Left lung (tissue), 10 donors: Measurements from ENCODE around the gene HRH3. TPM values are rescaled to one million over a fixed set of nuclear protein-coding genes. Genes with fewer than 3 reads are reported as not detected.

ENCODE experiments used
- ATAC-seq: fragments of 200-7000 bp; cut with Tn5 transposase; one replicate; pipeline ENCODE4 v1.9.1; 2020; ENCODE audit warnings: moderate library complexity
- DNase-seq, 4 donors: peaks; one replicate each; pipeline ENCODE4 v3.0.0-alpha.2; 2013 to 2020
- H3K27ac ChIP-seq, 2 donors: fragments of 200-600 bp; sonication (generic) in 1 of 2; one replicate each; pipeline versions ENCODE4 v1.5.0 to v1.8.0; 2020 to 2021
- H3K27me3 ChIP-seq, 2 donors: fragments of 200-600 bp; sonication (generic) in 1 of 2; one replicate each; pipeline versions ENCODE4 v1.5.0 to v1.8.0; 2020 to 2021
- H3K36me3 ChIP-seq, 2 donors: fragments of 200-600 bp; sonication (generic) in 1 of 2; one replicate each; pipeline versions ENCODE4 v1.5.0 to v1.8.0; 2020 to 2021
- H3K4me1 ChIP-seq, 2 donors: fragments of 200-600 bp; one replicate each; pipeline ENCODE4 v1.8.0; 2021
- H3K4me3 ChIP-seq, 2 donors: fragments of 200-600 bp; sonication (generic) in 1 of 2; one replicate each; pipeline versions ENCODE4 v1.5.0 to v1.8.0; 2020 to 2021; ENCODE audit warnings: mild to moderate bottlenecking in 1 of 2
- H3K9me3 ChIP-seq, 2 donors: fragments of 200-600 bp; sonication (generic) in 1 of 2; one replicate each; pipeline versions ENCODE4 v1.5.0 to v1.8.0; 2020 to 2021
- intact Hi-C, 2 donors: fragments of 100-400 bp; cut with DNase I; formaldehyde crosslinking; loops; one replicate each; pipeline versions ENCODE4 v1.11.2 to v1.14.2; 2022
- polyA plus RNA-seq, 6 donors: library from polyadenylated mRNA; unstranded; fragments of 120-200 nt; gene quantifications; one replicate each; pipeline ENCODE4 v1.2.1, GENCODE V29; 2013; ENCODE audit not compliant: insufficient read length in 6 of 6
- total RNA-seq, 2 donors: library from RNA; stranded (reverse); fragmentation: NEBNext Ultra II Directional; extraction: Animal tissue kit (Norgen Biotek cat#: 25700); gene quantifications; one replicate each; pipeline ENCODE4 v1.2.1, GENCODE V29; 2021
- TF ChIP-seq, protein P1 (sequence below), 2 donors: fragments of 200-600 bp; sonication (generic) in 1 of 2; IDR thresholded peaks; one replicate each; pipeline versions ENCODE4 v1.5.0 to v1.8.0; 2021; ENCODE audit warnings: antibody characterized with exemption in 2 of 2
- donor health status: DM: no; HTN: yes; CAD: no.
- donor health status: DM: no; HTN: no; CAD: no.

HRH3 gene
- total and polyA plus RNA-seq, 8 donors = not detected

DNA sequence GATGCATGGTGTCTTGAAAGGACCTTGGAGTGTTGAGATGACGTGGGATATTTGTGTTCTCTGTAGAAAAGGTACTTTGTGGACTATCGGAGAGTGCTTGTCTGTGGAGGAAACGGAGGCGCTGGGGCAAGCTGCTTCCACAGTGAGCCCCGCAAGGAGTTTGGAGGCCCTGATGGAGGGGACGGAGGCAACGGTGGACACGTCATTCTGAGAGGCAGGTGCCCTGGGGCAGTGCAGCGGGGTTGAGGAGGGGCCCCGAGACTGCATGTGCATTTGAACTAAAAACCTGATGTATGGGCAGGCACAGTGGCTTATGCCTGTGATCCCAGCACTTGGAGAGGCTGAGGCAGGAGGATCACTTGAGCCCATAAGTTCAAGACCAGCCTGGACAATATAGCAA lies 24.3 kb downstream of the HRH3 start:
- DNase-seq (peak in 1 of 4 donors; percentile 66), ATAC-seq (no peak)
- Histone ChIP-seq H3K27me3 (no peaks in the 10 kb centered on the region), H3K27ac (no peak overlapping the region), H3K9me3 (no peaks in the 10 kb centered on the region), H3K4me1 (peaks cover 0 to 3% of the 10 kb centered on the region in 2 donors), H3K36me3 (peaks cover 0 to 91% of the 10 kb centered on the region in 2 donors), H3K4me3 (no peak overlapping the region)
- TF ChIP-seq, protein P1, sequence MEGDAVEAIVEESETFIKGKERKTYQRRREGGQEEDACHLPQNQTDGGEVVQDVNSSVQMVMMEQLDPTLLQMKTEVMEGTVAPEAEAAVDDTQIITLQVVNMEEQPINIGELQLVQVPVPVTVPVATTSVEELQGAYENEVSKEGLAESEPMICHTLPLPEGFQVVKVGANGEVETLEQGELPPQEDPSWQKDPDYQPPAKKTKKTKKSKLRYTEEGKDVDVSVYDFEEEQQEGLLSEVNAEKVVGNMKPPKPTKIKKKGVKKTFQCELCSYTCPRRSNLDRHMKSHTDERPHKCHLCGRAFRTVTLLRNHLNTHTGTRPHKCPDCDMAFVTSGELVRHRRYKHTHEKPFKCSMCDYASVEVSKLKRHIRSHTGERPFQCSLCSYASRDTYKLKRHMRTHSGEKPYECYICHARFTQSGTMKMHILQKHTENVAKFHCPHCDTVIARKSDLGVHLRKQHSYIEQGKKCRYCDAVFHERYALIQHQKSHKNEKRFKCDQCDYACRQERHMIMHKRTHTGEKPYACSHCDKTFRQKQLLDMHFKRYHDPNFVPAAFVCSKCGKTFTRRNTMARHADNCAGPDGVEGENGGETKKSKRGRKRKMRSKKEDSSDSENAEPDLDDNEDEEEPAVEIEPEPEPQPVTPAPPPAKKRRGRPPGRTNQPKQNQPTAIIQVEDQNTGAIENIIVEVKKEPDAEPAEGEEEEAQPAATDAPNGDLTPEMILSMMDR (IDR thresholded peaks at IDR 0.05) = no peak
- intact Hi-C loops = no loop called here

DNA sequence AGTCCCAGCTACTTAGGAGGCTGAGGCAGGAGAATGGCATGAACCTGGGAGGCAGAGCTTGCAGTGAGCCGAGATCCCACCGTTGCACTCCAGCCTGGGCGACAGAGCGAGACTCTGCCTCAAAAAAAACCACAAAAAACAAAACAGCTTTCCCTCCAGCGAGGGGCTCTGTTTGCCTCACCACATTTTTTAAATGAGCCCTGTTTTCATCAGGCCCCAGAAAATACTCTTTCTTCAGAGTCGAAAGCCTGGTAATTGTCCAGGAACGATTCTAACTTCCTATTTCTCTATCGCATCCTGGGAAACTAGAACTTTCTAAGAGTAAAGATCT lies 25.0 kb downstream of the HRH3 start:
- intact Hi-C loops = no loop called here
- peaks cover 0 to 3% of the 10 kb centered on the region in 2 donors for H3K4me1 ChIP-seq
- TF ChIP-seq, protein P1 (IDR thresholded peaks at IDR 0.05) = no peak
- no peak overlapping the region for H3K4me3 ChIP-seq
- H3K36me3 ChIP-seq = peaks cover 0 to 91% of the 10 kb centered on the region in 2 donors
- ATAC-seq (no peak), DNase-seq (no peak)
- H3K27me3 ChIP-seq = no peaks in the 10 kb centered on the region
- H3K9me3 ChIP-seq = no peaks in the 10 kb centered on the region
- no peak overlapping the region for H3K27ac ChIP-seq

DNA sequence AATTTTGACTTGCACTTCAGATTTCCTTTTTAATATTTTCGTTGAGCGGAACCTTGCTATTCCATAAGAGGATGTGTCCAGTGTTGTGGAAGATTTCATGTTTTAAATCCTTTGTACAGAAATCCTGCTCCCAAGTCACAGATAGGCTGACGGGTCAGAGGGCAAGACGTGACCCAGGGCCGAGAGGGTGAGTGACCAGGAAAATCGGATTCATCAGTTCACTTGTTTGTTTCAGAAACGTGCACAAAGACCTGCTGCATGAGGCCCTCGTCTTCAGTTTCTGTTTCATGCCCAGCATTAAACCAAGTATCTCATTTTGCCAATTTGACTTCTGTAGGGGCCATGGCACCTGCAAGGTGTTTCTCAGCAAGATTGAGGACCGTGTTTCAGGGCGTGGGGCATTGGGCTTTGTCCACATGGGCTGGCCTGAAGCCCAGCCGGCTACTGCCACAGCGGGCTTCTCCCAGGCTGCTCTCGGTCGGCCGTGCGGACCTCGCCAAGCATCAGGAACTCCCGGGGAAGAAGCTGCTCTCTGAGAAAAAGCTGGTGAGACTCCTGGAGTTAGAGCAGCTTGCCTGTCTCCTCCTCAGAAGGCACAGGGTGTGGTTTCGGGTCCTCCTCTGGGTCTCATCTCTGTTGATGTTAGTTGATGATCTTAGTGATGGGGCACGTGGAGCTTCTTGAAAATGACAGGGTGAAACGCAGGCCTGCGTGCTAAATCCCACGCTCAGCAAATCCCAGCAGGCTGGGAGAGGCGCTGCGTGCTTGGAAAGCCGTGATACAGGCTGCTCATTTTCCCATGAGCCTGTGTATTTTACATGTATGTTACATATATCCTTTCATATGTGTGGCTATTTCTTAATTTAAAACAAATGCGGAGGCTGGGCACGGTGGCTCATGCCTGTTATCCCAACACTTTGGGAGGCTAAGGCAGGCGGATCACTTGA lies 26.7 kb downstream of the HRH3 start:
- peaks cover 0 to 3% of the 10 kb centered on the region in 2 donors for H3K4me1 ChIP-seq
- H3K9me3 ChIP-seq = no peaks in the 10 kb centered on the region
- peaks cover 0 to 88% of the 10 kb centered on the region in 2 donors for H3K36me3 ChIP-seq
- no peak overlapping the region for H3K4me3 ChIP-seq
- ATAC-seq = no peak
- DNase-seq = peak in 1 of 4 donors; percentile 46
- H3K27ac ChIP-seq = no peak overlapping the region
- TF ChIP-seq, protein P1 (IDR thresholded peaks at IDR 0.05) = no peak
- H3K27me3 ChIP-seq = no peaks in the 10 kb centered on the region
- intact Hi-C loops = no loop called here

DNA sequence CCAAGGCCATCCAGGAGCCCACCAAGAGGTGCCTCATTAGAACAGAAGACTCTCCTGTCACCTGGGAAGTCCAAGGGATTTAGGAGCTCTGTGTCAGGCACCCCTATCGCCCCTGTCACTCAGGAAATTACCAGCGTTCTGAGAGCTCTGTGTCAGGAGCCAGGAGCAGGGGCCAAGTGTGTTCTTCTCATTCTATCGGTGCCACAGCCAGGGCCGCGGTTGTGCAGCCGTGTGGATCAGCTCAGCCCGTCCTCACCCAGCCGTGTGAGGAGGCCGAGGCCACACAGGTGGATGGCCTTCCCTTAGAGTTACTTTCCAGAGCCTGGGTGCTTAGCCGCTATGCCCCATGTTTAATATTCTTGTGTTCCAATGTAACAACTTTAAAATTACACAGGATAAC lies 27.4 kb downstream of the HRH3 start:
- TF ChIP-seq, protein P1 (IDR thresholded peaks at IDR 0.05) = no peak
- peak in 1 of 4 donors; percentile 45 for DNase-seq
- Histone ChIP-seq H3K4me1 (peaks cover 0 to 5% of the 10 kb centered on the region in 2 donors), H3K4me3 (no peak overlapping the region), H3K36me3 (peaks cover 0 to 81% of the 10 kb centered on the region in 2 donors), H3K9me3 (no peaks in the 10 kb centered on the region), H3K27ac (no peak overlapping the region), H3K27me3 (no peaks in the 10 kb centered on the region)
- no peak for ATAC-seq
- intact Hi-C loops = no loop called here

DNA sequence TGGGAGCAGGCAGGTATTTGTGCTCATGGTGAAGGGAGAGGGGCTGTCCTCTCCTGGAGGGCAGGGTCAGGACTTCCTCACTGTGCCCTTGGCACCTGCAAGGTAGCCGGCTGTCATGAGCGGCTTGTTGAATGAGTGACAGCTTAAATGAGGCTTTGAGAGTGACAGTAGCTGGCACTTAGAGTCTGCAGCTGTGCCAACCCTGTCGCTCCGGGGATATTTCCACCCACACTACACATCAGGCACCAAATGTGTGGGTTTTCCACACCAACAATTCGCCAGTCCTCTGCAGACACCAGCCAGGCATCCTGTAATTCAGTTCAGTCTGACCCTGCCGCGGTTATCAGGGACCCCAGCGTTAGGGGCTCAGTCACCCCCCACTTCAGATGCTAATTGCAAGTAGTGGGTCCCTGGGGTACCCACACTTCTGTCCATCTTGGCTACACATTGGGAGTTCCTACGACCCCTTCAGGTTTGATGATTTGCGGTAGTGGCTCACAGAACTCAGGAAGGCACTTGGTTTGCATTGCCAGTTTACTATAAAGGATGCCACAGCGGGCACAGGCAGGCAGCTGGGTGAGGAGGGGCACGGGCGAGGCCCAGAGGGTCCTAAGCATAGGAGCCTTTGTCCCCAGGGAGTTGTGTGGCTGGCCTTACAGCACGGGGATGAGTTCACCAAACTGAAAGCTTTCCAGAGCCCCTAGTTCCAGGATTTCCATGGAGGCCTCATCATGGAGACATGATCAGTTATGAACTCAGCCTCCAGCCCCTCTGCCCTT lies 28.1 kb downstream of the HRH3 start:
- intact Hi-C loops = no loop called here
- H3K27me3 ChIP-seq = no peaks in the 10 kb centered on the region
- no peak for ATAC-seq
- TF ChIP-seq, protein P1 (IDR thresholded peaks at IDR 0.05) = no peak
- no peaks in the 10 kb centered on the region for H3K9me3 ChIP-seq
- no peak overlapping the region for H3K4me3 ChIP-seq
- peaks cover 0 to 74% of the 10 kb centered on the region in 2 donors for H3K36me3 ChIP-seq
- peaks cover 0 to 12% of the 10 kb centered on the region in 2 donors for H3K4me1 ChIP-seq
- no peak overlapping the region for H3K27ac ChIP-seq
- DNase-seq = peak in 1 of 4 donors; percentile 39
